DOHH2 (cell line): ENCODE measurements around the gene ZDHHC18.
A peak's percentile ranks its signal among the peaks of the same experiment; 100 is the strongest.

Experiments used
- H3F3A ChIP-seq: fragments of 200-600 bp; sonication (generic), shearing (Covaris generic); 2 replicates; pipeline ENCODE4 v1.6.0; 2016; ENCODE audit warnings: antibody characterized with exemption, mild to moderate bottlenecking; ENCODE audit not compliant: control insufficient read depth, insufficient read depth
- H3K27ac ChIP-seq: fragments of 200-600 bp; sonication (generic); 2 replicates; pipeline ENCODE4 v1.5.1; 2014; ENCODE audit warnings: low read depth, mild to moderate bottlenecking, low read length, moderate library complexity
- H3K27me3 ChIP-seq: fragments of 200-600 bp; sonication (generic); 2 replicates; pipeline ENCODE4 v1.6.1; 2014; ENCODE audit warnings: mild to moderate bottlenecking, low read length, mixed read lengths; ENCODE audit not compliant: control insufficient read depth
- H3K36me3 ChIP-seq: fragments of 200-600 bp; sonication (generic); 2 replicates; pipeline ENCODE4 v1.6.1; 2014; ENCODE audit warnings: mild to moderate bottlenecking, low read length, moderate library complexity, mixed read lengths; ENCODE audit not compliant: control insufficient read depth
- H3K4me1 ChIP-seq: fragments of 200-600 bp; sonication (generic); 2 replicates; pipeline ENCODE4 v1.6.1; 2014; ENCODE audit warnings: mild to moderate bottlenecking, low read length, mixed read lengths; ENCODE audit not compliant: control insufficient read depth
- H3K4me2 ChIP-seq: fragments of 200-600 bp; sonication (generic); 2 replicates; pipeline ENCODE4 v1.6.0; 2014; ENCODE audit warnings: mild to moderate bottlenecking, low read length, moderate library complexity
- H3K4me3 ChIP-seq: fragments of 200-600 bp; sonication (generic); 2 replicates; pipeline ENCODE4 v1.5.1; 2014; ENCODE audit warnings: mild to moderate bottlenecking, low read length, mixed read lengths
- H3K79me2 ChIP-seq: fragments of 200-600 bp; sonication (generic); 2 replicates; pipeline ENCODE4 v1.6.1; 2014; ENCODE audit warnings: mild to moderate bottlenecking, low read length, mixed read lengths; ENCODE audit not compliant: control insufficient read depth
- H3K9me2 ChIP-seq: fragments of 200-600 bp; sonication (generic); replicated peaks from 2 replicates; pipeline ENCODE4 v1.6.1; 2014; ENCODE audit warnings: mild to moderate bottlenecking, low read length, mixed read lengths; ENCODE audit not compliant: control insufficient read depth
- H3K9me3 ChIP-seq: fragments of 200-600 bp; sonication (generic); 2 replicates; pipeline ENCODE4 v1.6.1; 2014; ENCODE audit warnings: antibody characterized with exemption, low read length, mixed read lengths; ENCODE audit not compliant: control insufficient read depth, insufficient read depth
- H4K20me1 ChIP-seq: fragments of 200-600 bp; sonication (generic); 2 replicates; pipeline ENCODE4 v1.6.0; 2014; ENCODE audit warnings: low read depth, mild to moderate bottlenecking, antibody characterized with exemption, low read length, moderate library complexity; ENCODE audit not compliant: control insufficient read depth, insufficient read depth
- EZH2phosphoT487 ChIP-seq: fragments of 200-600 bp; sonication (generic); IDR thresholded peaks from 2 replicates; pipeline ENCODE4 v1.6.1; 2017; ENCODE audit warnings: borderline replicate concordance, mild to moderate bottlenecking, antibody characterized with exemption, low read length, moderate library complexity, mixed read lengths
- TF ChIP-seq, protein P1 (sequence below): fragments of 200-600 bp; sonication (generic); IDR thresholded peaks from one replicate; pipeline ENCODE4 v1.5.1; 2014; ENCODE audit warnings: antibody characterized with exemption, mild to moderate bottlenecking, low read depth, low read length; ENCODE audit not compliant: poor library complexity, severe bottlenecking

Gene ZDHHC18

DNA sequence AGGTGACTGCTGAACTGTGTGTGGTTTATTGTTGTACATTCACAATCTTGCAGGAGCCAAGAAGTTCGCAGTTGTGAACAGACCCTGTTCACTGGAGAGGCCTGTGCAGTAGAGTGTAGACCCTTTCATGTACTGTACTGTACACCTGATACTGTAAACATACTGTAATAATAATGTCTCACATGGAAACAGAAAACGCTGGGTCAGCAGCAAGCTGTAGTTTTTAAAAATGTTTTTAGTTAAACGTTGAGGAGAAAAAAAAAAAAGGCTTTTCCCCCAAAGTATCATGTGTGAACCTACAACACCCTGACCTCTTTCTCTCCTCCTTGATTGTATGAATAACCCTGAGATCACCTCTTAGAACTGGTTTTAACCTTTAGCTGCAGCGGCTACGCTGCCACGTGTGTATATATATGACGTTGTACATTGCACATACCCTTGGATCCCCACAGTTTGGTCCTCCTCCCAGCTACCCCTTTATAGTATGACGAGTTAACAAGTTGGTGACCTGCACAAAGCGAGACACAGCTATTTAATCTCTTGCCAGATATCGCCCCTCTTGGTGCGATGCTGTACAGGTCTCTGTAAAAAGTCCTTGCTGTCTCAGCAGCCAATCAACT is 45.2 kb upstream of the ZDHHC18 start:
- H3F3A ChIP-seq: peaks cover 60% of the 10 kb centered on the region

DNA sequence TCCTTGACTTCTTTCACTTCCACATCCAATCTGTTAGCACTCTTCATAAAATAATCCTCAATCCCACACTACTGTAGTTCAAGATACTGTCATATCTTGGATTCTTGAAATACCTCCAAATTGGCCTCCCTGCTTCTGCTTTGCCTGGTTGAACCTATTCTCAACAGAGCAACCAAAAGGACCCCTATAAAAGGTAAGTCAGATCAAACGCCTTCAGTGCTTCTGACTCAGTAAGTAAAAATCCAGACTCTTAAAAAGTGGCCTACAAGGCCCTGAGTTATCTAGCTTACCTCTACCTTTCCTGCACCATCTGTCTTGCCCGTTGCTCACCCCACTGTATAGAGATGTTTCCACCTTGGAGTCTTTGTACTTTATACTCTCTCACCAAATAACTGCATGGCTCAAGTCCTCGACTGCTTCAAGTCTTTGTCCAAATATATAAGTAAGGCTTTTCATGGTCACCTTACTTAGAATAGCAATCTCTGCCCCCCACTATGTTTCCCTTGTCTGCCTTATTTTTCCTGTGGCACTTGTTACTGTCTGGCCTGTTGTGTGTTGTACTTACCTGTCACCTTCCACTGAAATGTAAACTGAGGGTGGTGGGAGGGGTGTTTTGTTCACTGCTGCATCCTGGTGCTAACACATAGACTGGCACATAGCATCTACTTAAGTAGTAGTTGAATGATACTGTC is 43.8 kb upstream of the ZDHHC18 start:
- no peaks in the 10 kb centered on the region for H3K9me3 ChIP-seq
- H3K36me3 ChIP-seq: peaks cover 69% of the 10 kb centered on the region
- H3K79me2 ChIP-seq: peaks cover 16% of the 10 kb centered on the region
- peak overlapping the region; percentile 7; the same call in 1 of the 2 replicates for H3K27ac ChIP-seq
- TF ChIP-seq EZH2phosphoT487: no peak
- TF ChIP-seq, protein P1, sequence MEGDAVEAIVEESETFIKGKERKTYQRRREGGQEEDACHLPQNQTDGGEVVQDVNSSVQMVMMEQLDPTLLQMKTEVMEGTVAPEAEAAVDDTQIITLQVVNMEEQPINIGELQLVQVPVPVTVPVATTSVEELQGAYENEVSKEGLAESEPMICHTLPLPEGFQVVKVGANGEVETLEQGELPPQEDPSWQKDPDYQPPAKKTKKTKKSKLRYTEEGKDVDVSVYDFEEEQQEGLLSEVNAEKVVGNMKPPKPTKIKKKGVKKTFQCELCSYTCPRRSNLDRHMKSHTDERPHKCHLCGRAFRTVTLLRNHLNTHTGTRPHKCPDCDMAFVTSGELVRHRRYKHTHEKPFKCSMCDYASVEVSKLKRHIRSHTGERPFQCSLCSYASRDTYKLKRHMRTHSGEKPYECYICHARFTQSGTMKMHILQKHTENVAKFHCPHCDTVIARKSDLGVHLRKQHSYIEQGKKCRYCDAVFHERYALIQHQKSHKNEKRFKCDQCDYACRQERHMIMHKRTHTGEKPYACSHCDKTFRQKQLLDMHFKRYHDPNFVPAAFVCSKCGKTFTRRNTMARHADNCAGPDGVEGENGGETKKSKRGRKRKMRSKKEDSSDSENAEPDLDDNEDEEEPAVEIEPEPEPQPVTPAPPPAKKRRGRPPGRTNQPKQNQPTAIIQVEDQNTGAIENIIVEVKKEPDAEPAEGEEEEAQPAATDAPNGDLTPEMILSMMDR: no peak
- H3K27me3 ChIP-seq: no peaks in the 10 kb centered on the region
- H3K4me2 ChIP-seq: no peak overlapping the region
- H3K9me2 ChIP-seq: no peaks in the 10 kb centered on the region
- H3K4me3 ChIP-seq: no peak overlapping the region
- H3K4me1 ChIP-seq: peaks cover 68% of the 10 kb centered on the region
- peaks cover 70% of the 10 kb centered on the region for H3F3A ChIP-seq
- H4K20me1 ChIP-seq: no peaks in the 10 kb centered on the region

More for the DNA sequence above, 45.2 kb upstream of the ZDHHC18 start:
- H3K9me2 ChIP-seq: no peaks in the 10 kb centered on the region
- peaks cover 16% of the 10 kb centered on the region for H3K79me2 ChIP-seq
- peaks cover 79% of the 10 kb centered on the region for H3K36me3 ChIP-seq
- H3K9me3 ChIP-seq: no peaks in the 10 kb centered on the region
- H4K20me1 ChIP-seq: no peaks in the 10 kb centered on the region
- no peaks in the 10 kb centered on the region for H3K27me3 ChIP-seq
- H3K4me1 ChIP-seq: peaks cover 56% of the 10 kb centered on the region
- no peak overlapping the region for H3K4me2 ChIP-seq
- TF ChIP-seq, protein P1: no peak
- TF ChIP-seq EZH2phosphoT487: no peak
- H3K4me3 ChIP-seq: no peak overlapping the region
- no peak overlapping the region for H3K27ac ChIP-seq

DNA sequence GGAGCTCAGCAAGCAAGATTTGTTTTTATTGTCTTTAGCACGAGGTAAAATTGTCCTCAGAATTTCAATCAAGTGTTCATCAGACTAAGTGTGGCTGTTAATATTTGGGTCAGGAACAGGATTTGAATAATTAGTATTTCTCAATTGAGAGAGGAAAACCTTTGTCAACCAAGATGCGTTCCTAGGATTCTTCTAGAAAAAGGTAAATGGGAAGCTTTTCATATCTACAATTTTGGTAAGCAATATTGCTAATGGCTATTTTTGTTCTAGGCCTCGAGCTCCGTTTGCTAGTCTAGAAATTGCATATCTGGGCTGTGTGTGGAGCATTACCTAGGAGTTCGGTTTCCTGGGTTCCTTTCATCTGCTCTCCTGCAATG is 42.9 kb upstream of the ZDHHC18 start:
- Histone ChIP-seq H3K4me1 (peaks cover 69% of the 10 kb centered on the region), H3K36me3 (peaks cover 59% of the 10 kb centered on the region), H3K4me3 (no peak overlapping the region), H3K9me2 (no peaks in the 10 kb centered on the region), H3K27me3 (no peaks in the 10 kb centered on the region), H3K9me3 (no peaks in the 10 kb centered on the region), H3K27ac (peak overlapping the region; percentile 7; the same call in 1 of the 2 replicates), H4K20me1 (no peaks in the 10 kb centered on the region), H3K4me2 (no peak overlapping the region), H3K79me2 (peaks cover 22% of the 10 kb centered on the region), H3F3A (peaks cover 69% of the 10 kb centered on the region)
- TF ChIP-seq, protein P1: no peak
- TF ChIP-seq EZH2phosphoT487: no peak
